MM.1S (cell line): ENCODE measurements around the gene FAM110D.

Source experiments
- CTCF ChIP-seq: fragments of 300-600 bp; sonication (generic); IDR thresholded peaks from 2 replicates; pipeline ENCODE4 v1.5.1; 2016; ENCODE audit warnings: antibody characterized with exemption, low read length, mixed read lengths
- EZH2 ChIP-seq: fragments of 300-600 bp; sonication (generic); optimal IDR thresholded peaks from 2 replicates; pipeline ENCODE3; 2017; ENCODE audit warnings: low read depth, mild to moderate bottlenecking, antibody characterized with exemption, low read length, mixed read lengths
- EZH2phosphoT487 ChIP-seq: fragments of 300-600 bp; sonication (generic); IDR thresholded peaks from 2 replicates; pipeline ENCODE4 v1.6.1; 2018; ENCODE audit warnings: antibody characterized with exemption, low read length

GRCh38 chr1:26114165-26114927 lies 44.5 kb upstream of the FAM110D start:
- TF ChIP-seq CTCF: no peak
- no peak for TF ChIP-seq EZH2
- TF ChIP-seq EZH2phosphoT487: no peak
